BLaER1 treated with 17β-estradiol and CSF1 and Interleukin-3, amounts not matched to agents 10 nM and 100 nM (cell line): ENCODE measurements around the gene MTRR.
A peak's percentile ranks its signal among the peaks of the same experiment; 100 is the strongest.

Experiments used
- H3K27ac ChIP-seq, 11 experiments: shearing (Covaris generic); formaldehyde crosslinking; 2 replicates each; pipeline ENCODE4 v1.8.1; 2022
- H3K27me3 ChIP-seq, 11 experiments: shearing (Covaris generic); formaldehyde crosslinking; 2 replicates each; pipeline ENCODE4 v1.8.1; 2022
- H3K36me3 ChIP-seq, 11 experiments: shearing (Covaris generic); formaldehyde crosslinking; 2 replicates each; pipeline ENCODE4 v1.8.1; 2022
- H3K4me1 ChIP-seq, 10 experiments: shearing (Covaris generic); formaldehyde crosslinking; 2 replicates each; pipeline ENCODE4 v1.8.1; 2022
- H3K4me2 ChIP-seq, 11 experiments: shearing (Covaris generic); formaldehyde crosslinking; 2 replicates each; pipeline ENCODE4 v1.8.1; 2022
- H3K4me3 ChIP-seq, 10 experiments: shearing (Covaris generic); formaldehyde crosslinking; 2 replicates each; pipeline ENCODE4 v1.8.1; 2022
- H3K9ac ChIP-seq, 11 experiments: shearing (Covaris generic); formaldehyde crosslinking; 2 replicates each; pipeline ENCODE4 v1.8.1; 2022
- H3K9me3 ChIP-seq, 11 experiments: shearing (Covaris generic); formaldehyde crosslinking; replicated peaks in 1 of 11; 2 replicates each; pipeline ENCODE4 v1.8.1; 2022
- H4K20me1 ChIP-seq, 11 experiments: shearing (Covaris generic); formaldehyde crosslinking; 2 replicates each; pipeline ENCODE4 v1.8.1; 2022
- Cebpa-rat ChIP-seq, 11 experiments: shearing (Covaris generic); IDR thresholded peaks; 2 replicates each; pipeline ENCODE4 v1.8.1; 2022

Gene MTRR

DNA sequence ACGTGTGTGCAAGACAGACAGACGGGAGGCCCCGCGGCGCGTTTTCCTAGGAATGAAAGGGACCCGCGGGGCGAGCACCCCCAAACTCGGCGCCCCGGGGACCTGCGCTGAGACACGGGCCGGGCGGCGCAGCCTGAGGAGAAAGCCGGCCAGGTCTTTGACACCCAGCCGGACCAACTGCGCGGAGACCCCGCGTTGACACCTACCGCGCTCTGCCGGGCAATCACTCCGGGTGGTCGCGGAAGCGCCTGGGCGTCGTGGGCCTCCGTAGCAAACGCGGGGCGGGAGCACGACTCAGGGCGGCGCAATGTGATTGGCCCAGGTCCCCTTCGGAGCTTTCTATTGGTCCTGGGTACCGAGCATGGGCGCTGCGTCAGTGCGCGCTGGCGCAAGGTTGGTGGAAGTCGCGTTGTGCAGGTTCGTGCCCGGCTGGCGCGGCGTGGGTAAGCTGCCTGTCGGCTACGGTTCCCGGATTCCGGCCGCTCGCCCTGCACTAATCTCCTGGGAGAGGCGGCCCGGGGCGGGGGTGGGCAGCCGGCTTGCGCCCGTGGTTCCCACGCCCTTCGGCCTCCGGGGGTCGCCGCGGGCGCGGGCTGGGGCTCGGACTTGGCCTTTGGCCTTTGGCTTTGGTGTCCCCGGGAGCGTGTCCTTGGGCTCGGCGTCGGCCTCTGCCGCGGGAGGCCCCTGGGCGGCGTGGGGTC, at the start of gene MTRR, which contains the start of gene FASTKD3:
Gene MTRR, plus strand, starts transcription at position 376 of the 701 bp plus-strand sequence. CDS start 1,647 bp downstream, outside the sequence.
Gene FASTKD3, minus strand, starts transcription at position 259 of the 701 bp plus-strand sequence. CDS start 948 bp downstream, outside the sequence.
- TF ChIP-seq Cebpa-rat (IDR thresholded peaks at IDR 0.05) = no peak
- H3K36me3 ChIP-seq = peaks cover 16 to 67% (median 50%) of the 10 kb centered on the region in 11 experiments; a peak in 20 of 22 replicates
- H3K27ac ChIP-seq = peak within 1 kb of the TSS; percentile 83 to 91 (median 86)
- H3K9ac ChIP-seq = peak within 1 kb of the TSS; percentile 88 to 94 (median 91)
- peak within 1 kb of the TSS; percentile 83 to 96 (median 94) for H3K4me3 ChIP-seq
- H3K9me3 ChIP-seq = no peaks in the 10 kb centered on the region
- peaks cover 45 to 71% (median 64%) of the 10 kb centered on the region in 10 experiments for H3K4me1 ChIP-seq
- peak within 1 kb of the TSS; percentile 82 to 93 (median 89) for H3K4me2 ChIP-seq
- peaks cover 32 to 61% (median 47%) of the 10 kb centered on the region in 11 experiments; a peak in 21 of 22 replicates for H4K20me1 ChIP-seq
- no peaks in the 10 kb centered on the region for H3K27me3 ChIP-seq

DNA sequence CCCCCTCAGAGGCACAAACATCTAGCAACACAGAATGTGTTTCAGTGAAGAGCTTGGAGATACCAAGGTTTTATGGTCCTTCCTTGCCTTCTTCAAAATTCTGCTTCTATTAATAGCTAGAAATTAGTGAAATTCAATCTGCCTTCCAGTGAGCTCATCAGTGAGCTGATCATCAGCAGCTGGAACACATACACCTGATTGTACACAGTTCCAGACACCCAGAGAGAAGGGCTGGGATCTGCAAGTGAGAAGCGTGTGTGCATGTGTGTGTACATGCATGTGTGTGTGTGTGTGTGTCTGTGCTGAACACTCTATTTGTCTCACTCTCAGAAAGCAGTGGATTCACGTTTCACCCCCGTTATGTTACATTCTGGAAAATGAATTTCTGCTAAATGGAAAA, 46.5 kb upstream of the MTRR start:
- Histone ChIP-seq H3K36me3 (no peaks in the 10 kb centered on the region), H3K27me3 (no peaks in the 10 kb centered on the region), H3K4me2 (no peak overlapping the region), H4K20me1 (no peaks in the 10 kb centered on the region), H3K9me3 (no peaks in the 10 kb centered on the region), H3K27ac (no peak overlapping the region), H3K4me1 (peaks cover 0 to 4% (median 0%) of the 10 kb centered on the region in 10 experiments; a peak in 1 of 20 replicates), H3K9ac (no peak overlapping the region), H3K4me3 (no peak overlapping the region)
- no peak for TF ChIP-seq Cebpa-rat (IDR thresholded peaks at IDR 0.05)

DNA sequence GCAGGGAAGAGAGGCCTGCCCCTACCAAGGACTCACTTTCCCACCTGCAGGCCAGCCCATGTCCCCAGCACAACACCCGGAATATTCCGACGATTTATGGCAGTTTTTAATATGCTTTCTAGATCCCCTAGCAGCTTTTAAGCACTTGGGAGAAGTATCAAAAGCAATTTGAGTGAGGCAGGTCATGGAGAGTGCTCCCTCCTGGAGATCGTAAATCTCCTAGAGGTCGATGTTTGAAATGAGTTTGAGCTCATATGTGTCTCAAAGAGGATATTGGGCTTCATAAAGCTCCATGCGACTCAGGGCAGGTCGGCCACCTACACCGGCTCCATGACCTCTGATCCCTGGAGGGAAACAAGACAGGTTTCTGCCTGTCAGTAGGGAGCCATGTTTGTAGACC, 45.4 kb upstream of the MTRR start:
- H3K36me3 ChIP-seq = no peaks in the 10 kb centered on the region
- no peak overlapping the region for H3K9ac ChIP-seq
- H3K4me1 ChIP-seq = peaks cover 0 to 4% (median 0%) of the 10 kb centered on the region in 10 experiments; a peak in 1 of 20 replicates
- no peak overlapping the region for H3K4me2 ChIP-seq
- H3K9me3 ChIP-seq = no peaks in the 10 kb centered on the region
- TF ChIP-seq Cebpa-rat (IDR thresholded peaks at IDR 0.05) = no peak
- H4K20me1 ChIP-seq = no peaks in the 10 kb centered on the region
- H3K27me3 ChIP-seq = no peaks in the 10 kb centered on the region
- no peak overlapping the region for H3K27ac ChIP-seq
- H3K4me3 ChIP-seq = no peak overlapping the region

- Histone ChIP-seq H3K4me2 (no peak overlapping the region), H3K4me3 (no peak overlapping the region), H3K9ac (no peak overlapping the region), H4K20me1 (no peaks in the 10 kb centered on the region), H3K36me3 (no peaks in the 10 kb centered on the region), H3K27ac (no peak overlapping the region), H3K27me3 (no peaks in the 10 kb centered on the region), H3K9me3 (no peaks in the 10 kb centered on the region), H3K4me1 (peaks cover 0 to 4% (median 0%) of the 10 kb centered on the region in 10 experiments; a peak in 1 of 20 replicates)
- no peak for TF ChIP-seq Cebpa-rat (IDR thresholded peaks at IDR 0.05)
Measured at GRCh38 chr5:7824995-7825394, 44.0 kb upstream of the MTRR start.

DNA sequence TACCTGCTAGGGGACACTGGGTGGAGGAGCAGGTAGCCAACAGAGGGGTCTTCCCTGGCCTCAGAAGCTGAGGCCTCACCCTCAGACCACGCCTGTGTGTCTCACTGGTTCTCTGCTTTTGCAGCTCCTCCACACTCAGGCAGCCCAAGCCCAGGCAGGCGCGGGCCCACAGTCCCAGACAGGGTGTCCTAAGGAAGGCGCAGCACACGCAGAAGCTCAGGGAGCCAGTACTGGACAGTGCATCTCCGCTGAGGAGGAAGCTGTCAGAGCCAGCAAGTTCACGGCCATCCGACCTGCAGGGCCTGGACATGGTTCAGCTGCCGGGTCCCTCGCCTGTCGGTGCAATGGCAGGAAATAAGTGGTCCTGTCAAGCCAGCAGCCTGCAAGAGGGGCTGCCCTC, 43.3 kb upstream of the MTRR start:
- no peak for TF ChIP-seq Cebpa-rat (IDR thresholded peaks at IDR 0.05)
- Histone ChIP-seq H3K9me3 (no peaks in the 10 kb centered on the region), H3K27me3 (no peaks in the 10 kb centered on the region), H3K27ac (no peak overlapping the region), H4K20me1 (no peaks in the 10 kb centered on the region), H3K4me2 (no peak overlapping the region), H3K36me3 (no peaks in the 10 kb centered on the region), H3K4me1 (peaks cover 0 to 4% (median 0%) of the 10 kb centered on the region in 10 experiments; a peak in 1 of 20 replicates), H3K4me3 (no peak overlapping the region), H3K9ac (no peak overlapping the region)

- Histone ChIP-seq H3K4me2 (no peak overlapping the region), H4K20me1 (no peaks in the 10 kb centered on the region), H3K9ac (no peak overlapping the region), H3K4me3 (no peak overlapping the region), H3K4me1 (no peaks in the 10 kb centered on the region), H3K9me3 (no peaks in the 10 kb centered on the region), H3K27ac (no peak overlapping the region), H3K36me3 (no peaks in the 10 kb centered on the region), H3K27me3 (no peaks in the 10 kb centered on the region)
- TF ChIP-seq Cebpa-rat (IDR thresholded peaks at IDR 0.05) = no peak
Measured at GRCh38 chr5:7827610-7828009, 41.3 kb upstream of the MTRR start.

GRCh38 chr5:7828269-7828668, 40.7 kb upstream of the MTRR start:
- H3K27ac ChIP-seq = no peak overlapping the region
- no peaks in the 10 kb centered on the region for H4K20me1 ChIP-seq
- H3K36me3 ChIP-seq = no peaks in the 10 kb centered on the region
- H3K4me3 ChIP-seq = no peak overlapping the region
- no peak overlapping the region for H3K4me2 ChIP-seq
- TF ChIP-seq Cebpa-rat (IDR thresholded peaks at IDR 0.05) = no peak
- no peaks in the 10 kb centered on the region for H3K27me3 ChIP-seq
- no peaks in the 10 kb centered on the region for H3K9me3 ChIP-seq
- H3K9ac ChIP-seq = no peak overlapping the region
- no peaks in the 10 kb centered on the region for H3K4me1 ChIP-seq

DNA sequence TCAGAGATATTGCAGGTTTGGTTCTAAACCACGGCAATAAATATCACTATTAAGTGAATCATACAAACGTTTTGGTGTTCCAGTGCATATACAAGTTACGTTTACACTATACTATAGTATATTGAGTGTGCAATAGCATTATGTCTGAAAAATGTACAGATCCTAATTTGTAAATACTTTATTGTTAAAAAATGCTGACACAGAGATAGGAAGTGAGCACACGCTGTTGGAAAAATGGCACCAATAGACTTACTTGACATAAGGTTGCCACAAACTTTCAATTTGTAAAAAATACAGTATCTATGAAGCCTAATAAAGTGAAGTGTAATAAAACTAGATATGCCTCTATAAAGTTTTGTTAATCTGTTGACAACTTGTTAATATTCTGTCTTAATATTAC, 34.0 kb upstream of the MTRR start:
- peaks cover 0 to 10% (median 0%) of the 10 kb centered on the region in 11 experiments; a peak in 1 of 22 replicates for H3K9me3 ChIP-seq
- peaks cover 0 to 11% (median 0%) of the 10 kb centered on the region in 10 experiments; a peak in 2 of 20 replicates for H3K4me1 ChIP-seq
- no peak for TF ChIP-seq Cebpa-rat (IDR thresholded peaks at IDR 0.05)
- no peak overlapping the region for H3K27ac ChIP-seq
- no peak overlapping the region for H3K4me3 ChIP-seq
- H3K27me3 ChIP-seq = no peaks in the 10 kb centered on the region
- H3K4me2 ChIP-seq = no peak overlapping the region
- H3K9ac ChIP-seq = no peak overlapping the region
- H3K36me3 ChIP-seq = no peaks in the 10 kb centered on the region
- H4K20me1 ChIP-seq = no peaks in the 10 kb centered on the region

- Histone ChIP-seq H3K27me3 (no peaks in the 10 kb centered on the region), H3K4me1 (peaks cover 0 to 11% (median 0%) of the 10 kb centered on the region in 10 experiments; a peak in 2 of 20 replicates), H3K4me2 (no peak overlapping the region), H3K9ac (no peak overlapping the region), H3K4me3 (no peak overlapping the region), H3K9me3 (peaks cover 0 to 14% (median 0%) of the 10 kb centered on the region in 11 experiments; a peak in 2 of 22 replicates), H3K27ac (no peak overlapping the region), H3K36me3 (no peaks in the 10 kb centered on the region), H4K20me1 (no peaks in the 10 kb centered on the region)
- no peak for TF ChIP-seq Cebpa-rat (IDR thresholded peaks at IDR 0.05)
Measured at GRCh38 chr5:7837403-7837802, 31.5 kb upstream of the MTRR start.
